ENCODE data around the gene SCPEP1.

DNA sequence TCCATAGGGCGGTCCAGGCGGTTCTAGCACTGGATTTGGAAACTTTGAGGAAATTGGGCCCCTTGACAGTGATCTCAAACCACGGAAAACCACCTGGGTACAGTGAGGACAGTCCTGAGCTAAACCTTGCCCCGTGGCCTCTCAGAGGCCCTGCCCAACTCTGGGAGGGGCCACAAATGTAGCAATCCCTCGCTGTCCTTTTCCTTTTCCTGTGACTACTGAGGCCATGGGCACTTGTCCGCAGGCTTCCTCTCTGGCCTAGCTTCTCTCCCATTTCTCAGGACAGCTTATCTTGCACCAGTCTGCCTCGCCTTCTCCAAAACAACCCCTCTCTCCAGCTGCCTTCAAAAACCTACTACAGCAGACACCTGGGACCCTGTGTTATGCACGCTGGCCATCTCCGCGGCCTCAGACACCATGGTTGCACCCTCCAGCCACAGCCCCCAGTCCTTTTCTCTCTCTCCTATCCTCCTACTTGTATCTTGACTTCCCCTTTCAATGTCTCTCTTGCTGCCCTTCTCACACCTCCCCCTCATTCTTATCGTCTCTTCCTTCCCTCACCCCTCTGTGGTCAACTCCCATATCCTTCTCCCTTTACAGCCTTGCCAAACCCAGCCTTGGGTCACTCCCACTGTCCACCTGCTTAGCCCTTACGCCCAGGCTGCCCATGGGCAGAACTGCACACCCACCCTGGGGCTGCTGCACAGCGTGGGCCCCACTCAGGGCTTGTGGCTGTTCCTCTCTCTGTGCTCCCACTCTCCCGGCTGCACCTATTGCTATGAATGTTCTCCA is 7.6 kb downstream of the SCPEP1 start:
- TF ChIP-seq, protein P1, sequence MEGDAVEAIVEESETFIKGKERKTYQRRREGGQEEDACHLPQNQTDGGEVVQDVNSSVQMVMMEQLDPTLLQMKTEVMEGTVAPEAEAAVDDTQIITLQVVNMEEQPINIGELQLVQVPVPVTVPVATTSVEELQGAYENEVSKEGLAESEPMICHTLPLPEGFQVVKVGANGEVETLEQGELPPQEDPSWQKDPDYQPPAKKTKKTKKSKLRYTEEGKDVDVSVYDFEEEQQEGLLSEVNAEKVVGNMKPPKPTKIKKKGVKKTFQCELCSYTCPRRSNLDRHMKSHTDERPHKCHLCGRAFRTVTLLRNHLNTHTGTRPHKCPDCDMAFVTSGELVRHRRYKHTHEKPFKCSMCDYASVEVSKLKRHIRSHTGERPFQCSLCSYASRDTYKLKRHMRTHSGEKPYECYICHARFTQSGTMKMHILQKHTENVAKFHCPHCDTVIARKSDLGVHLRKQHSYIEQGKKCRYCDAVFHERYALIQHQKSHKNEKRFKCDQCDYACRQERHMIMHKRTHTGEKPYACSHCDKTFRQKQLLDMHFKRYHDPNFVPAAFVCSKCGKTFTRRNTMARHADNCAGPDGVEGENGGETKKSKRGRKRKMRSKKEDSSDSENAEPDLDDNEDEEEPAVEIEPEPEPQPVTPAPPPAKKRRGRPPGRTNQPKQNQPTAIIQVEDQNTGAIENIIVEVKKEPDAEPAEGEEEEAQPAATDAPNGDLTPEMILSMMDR (conservative IDR thresholded peaks at IDR 0.05 in 1 of 2, IDR thresholded peaks at IDR 0.05 in 1 of 2; ENCODE audit: low read depth in 1 of 2, low read length in 2 of 2), result no peak
- no peak for TF ChIP-seq EZH2 (IDR thresholded peaks at IDR 0.05; ENCODE audit: low read length, missing control alignments)
